Measurements from ENCODE around the gene ARG1.

GRCh38 chr6:131548441-131548840, 24.6 kb upstream of the ARG1 start:
- no peak for TF ChIP-seq EZH2phosphoT487 (IDR thresholded peaks at IDR 0.05; ENCODE audit: borderline replicate concordance)
- TF ChIP-seq POLR2AphosphoS5 (IDR thresholded peaks at IDR 0.05; ENCODE audit: low read depth, low read length): no peak
- no peak for TF ChIP-seq CTCF (IDR thresholded peaks at IDR 0.05 in 2 of 3, conservative IDR thresholded peaks at IDR 0.05 in 1 of 3; ENCODE audit: borderline replicate concordance in 1 of 3, insufficient read depth in 1 of 3, low read depth in 2 of 3, low read length in 2 of 3)
- TF ChIP-seq ZBTB33 (IDR thresholded peaks at IDR 0.05; ENCODE audit: extremely low read depth, insufficient replicate concordance, low read length): no peak
- no peak for TF ChIP-seq EZH2 (IDR thresholded peaks at IDR 0.05)
- no peak for TF ChIP-seq REST (IDR thresholded peaks at IDR 0.05; ENCODE audit: low read depth)
- TF ChIP-seq JUND (IDR thresholded peaks at IDR 0.05): no peak
- TF ChIP-seq SIN3A (IDR thresholded peaks at IDR 0.05; ENCODE audit: low read depth): no peak
- no peak for TF ChIP-seq POLR2A (IDR thresholded peaks at IDR 0.05; ENCODE audit: borderline replicate concordance, extremely low read depth, insufficient read depth, insufficient read length)
- TF ChIP-seq YY1 (IDR thresholded peaks at IDR 0.05; ENCODE audit: extremely low read depth, insufficient replicate concordance, low read depth, low read length): no peak
- TF ChIP-seq EGR1 (IDR thresholded peaks at IDR 0.05; ENCODE audit: low read depth): no peak
- TF ChIP-seq ATF3 (IDR thresholded peaks at IDR 0.05): no peak
- no peak for TF ChIP-seq SP1 (IDR thresholded peaks at IDR 0.05; ENCODE audit: low read depth)
- TF ChIP-seq ZNF274 (IDR thresholded peaks at IDR 0.05; ENCODE audit: low read depth, low read length): no peak
